HCT116 (cell line): ENCODE data around the gene GNGT1. TPM values are rescaled to one million over a fixed set of nuclear protein-coding genes. Genes with fewer than 3 reads are reported as not detected.

Experiments
- ATAC-seq: fragments of 200-7000 bp; cut with Tn5 transposase; 2 replicates; pipeline ENCODE4 v1.9.1; 2020; ENCODE audit warnings: mild to moderate bottlenecking, moderate library complexity
- BruUV-seq: library from RNA; stranded (reverse); fragments of 400-500 nt; replicated peaks from 2 replicates; lab custom pipeline; 2021; lab: Mats Ljungman, UMichigan
- CTCF ChIA-PET: fragments of 300-600 bp; sonication (Branson Sonifier 250); formaldehyde crosslinking; loops from one replicate; lab custom pipeline; 2021; ENCODE audit warnings: antibody characterized with exemption; lab: Charles Lee
- POLR2A ChIA-PET: fragments of 300-600, 350-600 bp; sonication (Branson Sonifier 250); formaldehyde crosslinking; loops from one replicate; lab custom pipeline; 2021; ENCODE audit warnings: antibody characterized with exemption; lab: Charles Lee
- RAD21 ChIA-PET, 2 experiments: fragments of 300-600 bp; sonication (Branson Sonifier 250); formaldehyde crosslinking; loops; one replicate each; lab custom pipeline; 2023; ENCODE audit warnings: low total read pairs in 2 of 2; ENCODE audit not compliant: uncharacterized antibody in 2 of 2, unreplicated experiment in 2 of 2, low non-redundant PET in 1 of 2; lab: Charles Lee
- DNase-seq: peaks from one replicate; pipeline ENCODE4 v3.0.0-alpha.2; 2010; ENCODE audit warnings: low read depth, low spot score
- H2AFZ ChIP-seq: fragments of 200-600 bp; shearing (Covaris generic), sonication (generic); 2 replicates; pipeline ENCODE4 v1.6.1; 2017; ENCODE audit warnings: low read depth, mixed run types, mixed read lengths, antibody characterized with exemption, low read length; ENCODE audit not compliant: poor library complexity, severe bottlenecking
- H3K27ac ChIP-seq: 2 replicates; pipeline ENCODE4 v1.5.1; 2012; ENCODE audit warnings: low read depth, low read length
- H3K27me3 ChIP-seq: fragments of 200-600 bp; sonication (generic); 2 replicates; pipeline ENCODE4 v1.6.1; 2016; ENCODE audit warnings: mixed run types, low read length, mixed read lengths; ENCODE audit not compliant: insufficient read depth
- H3K36me3 ChIP-seq, 2 experiments: fragments of 200-500 bp in 1 of 2; fragments of 200-600 bp in 1 of 2; sonication (Bioruptor generic) in 1 of 2; sonication (generic) in 1 of 2; 2 replicates each; pipeline versions ENCODE4 v1.5.1 to v1.6.1; 2014 to 2016; ENCODE audit warnings: low read length in 2 of 2, inconsistent platforms in 1 of 2, mixed read lengths in 1 of 2, mixed run types in 1 of 2; ENCODE audit not compliant: insufficient read depth in 2 of 2, control insufficient read depth in 1 of 2
- H3K4me1 ChIP-seq, 2 experiments: fragments of 200-600 bp in 1 of 2; sonication (generic) in 1 of 2; 2 replicates each; pipeline versions ENCODE4 v1.5.1 to v1.6.1; 2012 to 2017; ENCODE audit warnings: low read length in 2 of 2, inconsistent platforms in 1 of 2, mild to moderate bottlenecking in 1 of 2, mixed read lengths in 1 of 2, mixed run types in 1 of 2, moderate library complexity in 1 of 2; ENCODE audit not compliant: insufficient read depth in 2 of 2, control insufficient read depth in 1 of 2
- H3K4me2 ChIP-seq: fragments of 200-600 bp; sonication (generic); 2 replicates; pipeline ENCODE4 v1.6.1; 2017; ENCODE audit warnings: mixed run types, low read length, mixed read lengths
- H3K4me3 ChIP-seq, 2 experiments: fragments of 200-600 bp in 1 of 2; sonication (generic) in 1 of 2; replicated peaks in 1 of 2; 2 replicates each; pipeline ENCODE4 v1.5.1; 2011 to 2016; ENCODE audit warnings: low read length in 2 of 2, control low read depth in 1 of 2, low read depth in 1 of 2, mild to moderate bottlenecking in 1 of 2, mixed read lengths in 1 of 2, mixed run types in 1 of 2
- H3K79me2 ChIP-seq: fragments of 200-600 bp; sonication (generic); 2 replicates; pipeline ENCODE4 v1.6.1; 2017; ENCODE audit warnings: mild to moderate bottlenecking, mixed run types, low read length, moderate library complexity, mixed read lengths; ENCODE audit not compliant: insufficient read depth
- H3K9ac ChIP-seq: fragments of 200-600 bp; sonication (generic); 2 replicates; pipeline ENCODE4 v1.6.1; 2016; ENCODE audit warnings: low read length, mixed read lengths
- H3K9me2 ChIP-seq: fragments of 200-600 bp; sonication (generic), shearing (Covaris generic); 2 replicates; pipeline ENCODE4 v1.6.1; 2017; ENCODE audit warnings: mixed run types, mild to moderate bottlenecking, moderate library complexity; ENCODE audit not compliant: insufficient read depth
- H3K9me3 ChIP-seq, 2 experiments: fragments of 200-500 bp in 1 of 2; fragments of 200-600 bp in 1 of 2; sonication (Bioruptor generic) in 1 of 2; sonication (generic) in 1 of 2; 2 replicates each; pipeline ENCODE4 v1.6.1; 2014 to 2017; ENCODE audit warnings: low read length in 2 of 2, mixed read lengths in 2 of 2, inconsistent platforms in 1 of 2, low read depth in 1 of 2, mild to moderate bottlenecking in 1 of 2, mixed run types in 1 of 2, moderate library complexity in 1 of 2; ENCODE audit not compliant: control insufficient read depth in 1 of 2, insufficient read depth in 1 of 2
- H4K20me1 ChIP-seq: fragments of 200-600 bp; sonication (generic), shearing (Covaris generic); 2 replicates; pipeline ENCODE4 v1.6.1; 2017; ENCODE audit warnings: mixed run types, mild to moderate bottlenecking, moderate library complexity; ENCODE audit not compliant: insufficient read depth
- EZH2 ChIP-seq: fragments of 200-600 bp; sonication (generic); IDR thresholded peaks from 2 replicates; pipeline ENCODE4 v1.6.1; 2017; ENCODE audit warnings: antibody characterized with exemption, mixed run types
- FOSL1 ChIP-seq: IDR thresholded peaks from 2 replicates; pipeline ENCODE4 v1.6.1; 2012; ENCODE audit warnings: low read depth
- POLR2A ChIP-seq: IDR thresholded peaks from 2 replicates; pipeline ENCODE4 v1.7.0; 2011; ENCODE audit warnings: borderline replicate concordance; ENCODE audit not compliant: insufficient read depth, insufficient read length; ENCODE audit errors: extremely low read depth
- SIN3A ChIP-seq: IDR thresholded peaks from 2 replicates; pipeline ENCODE4 v1.6.1; 2012; ENCODE audit warnings: low read depth
- SP1 ChIP-seq: IDR thresholded peaks from 2 replicates; pipeline ENCODE4 v1.6.1; 2012; ENCODE audit warnings: low read depth
- SRF ChIP-seq: IDR thresholded peaks from 2 replicates; pipeline ENCODE4 v1.6.1; 2012; ENCODE audit warnings: low read depth
- YY1 ChIP-seq: IDR thresholded peaks from 2 replicates; pipeline ENCODE4 v1.6.1; 2011; ENCODE audit warnings: low read length, low read depth, moderate library complexity, mild to moderate bottlenecking; ENCODE audit not compliant: insufficient replicate concordance; ENCODE audit errors: extremely low read depth
- intact Hi-C: fragments of 100-400 bp; cut with micrococcal nuclease; formaldehyde crosslinking; loops from 2 replicates; pipeline ENCODE4 v1.10.0; 2022
- total RNA-seq: library from RNA; stranded (reverse); gene quantifications from one replicate; pipeline ENCODE4 v1.2.1, GENCODE V29; 2021; ENCODE audit not compliant: unreplicated experiment
- TF ChIP-seq, protein P1 (sequence below): IDR thresholded peaks from 2 replicates; pipeline ENCODE4 v1.6.1; 2012; ENCODE audit warnings: low read depth
- TF ChIP-seq, protein P2 (sequence below): IDR thresholded peaks from 2 replicates; pipeline ENCODE4 v1.6.1; 2012

The GNGT1 gene
- total RNA-seq, 1 experiment from 2014 or later, result 0.91 TPM

GRCh38 chr7:93894426-93894825, 11.9 kb upstream of the GNGT1 start:
- Histone ChIP-seq H3K4me2 (no peak overlapping the region), H3K4me3 (no peak overlapping the region), H3K9ac (no peak overlapping the region), H3K27me3 (no peaks in the 10 kb centered on the region; the same call in 1 of the 2 replicates), H3K9me2 (no peaks in the 10 kb centered on the region), H3K4me1 (no peaks in the 10 kb centered on the region), H3K36me3 (no peaks in the 10 kb centered on the region), H3K79me2 (no peaks in the 10 kb centered on the region), H3K27ac (no peak overlapping the region), H4K20me1 (no peaks in the 10 kb centered on the region), H2AFZ (no peak overlapping the region), H3K9me3 (no peaks in the 10 kb centered on the region)
- DNase-seq (no peak), ATAC-seq (no peak)
- ChIA-PET RAD21 (no interaction called here), POLR2A (no interaction called here), CTCF (no interaction called here)
- TF ChIP-seq SRF, result no peak
- TF ChIP-seq, protein P1, sequence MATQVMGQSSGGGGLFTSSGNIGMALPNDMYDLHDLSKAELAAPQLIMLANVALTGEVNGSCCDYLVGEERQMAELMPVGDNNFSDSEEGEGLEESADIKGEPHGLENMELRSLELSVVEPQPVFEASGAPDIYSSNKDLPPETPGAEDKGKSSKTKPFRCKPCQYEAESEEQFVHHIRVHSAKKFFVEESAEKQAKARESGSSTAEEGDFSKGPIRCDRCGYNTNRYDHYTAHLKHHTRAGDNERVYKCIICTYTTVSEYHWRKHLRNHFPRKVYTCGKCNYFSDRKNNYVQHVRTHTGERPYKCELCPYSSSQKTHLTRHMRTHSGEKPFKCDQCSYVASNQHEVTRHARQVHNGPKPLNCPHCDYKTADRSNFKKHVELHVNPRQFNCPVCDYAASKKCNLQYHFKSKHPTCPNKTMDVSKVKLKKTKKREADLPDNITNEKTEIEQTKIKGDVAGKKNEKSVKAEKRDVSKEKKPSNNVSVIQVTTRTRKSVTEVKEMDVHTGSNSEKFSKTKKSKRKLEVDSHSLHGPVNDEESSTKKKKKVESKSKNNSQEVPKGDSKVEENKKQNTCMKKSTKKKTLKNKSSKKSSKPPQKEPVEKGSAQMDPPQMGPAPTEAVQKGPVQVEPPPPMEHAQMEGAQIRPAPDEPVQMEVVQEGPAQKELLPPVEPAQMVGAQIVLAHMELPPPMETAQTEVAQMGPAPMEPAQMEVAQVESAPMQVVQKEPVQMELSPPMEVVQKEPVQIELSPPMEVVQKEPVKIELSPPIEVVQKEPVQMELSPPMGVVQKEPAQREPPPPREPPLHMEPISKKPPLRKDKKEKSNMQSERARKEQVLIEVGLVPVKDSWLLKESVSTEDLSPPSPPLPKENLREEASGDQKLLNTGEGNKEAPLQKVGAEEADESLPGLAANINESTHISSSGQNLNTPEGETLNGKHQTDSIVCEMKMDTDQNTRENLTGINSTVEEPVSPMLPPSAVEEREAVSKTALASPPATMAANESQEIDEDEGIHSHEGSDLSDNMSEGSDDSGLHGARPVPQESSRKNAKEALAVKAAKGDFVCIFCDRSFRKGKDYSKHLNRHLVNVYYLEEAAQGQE, result no peak
- TF ChIP-seq, protein P2, sequence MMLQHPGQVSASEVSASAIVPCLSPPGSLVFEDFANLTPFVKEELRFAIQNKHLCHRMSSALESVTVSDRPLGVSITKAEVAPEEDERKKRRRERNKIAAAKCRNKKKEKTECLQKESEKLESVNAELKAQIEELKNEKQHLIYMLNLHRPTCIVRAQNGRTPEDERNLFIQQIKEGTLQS, result no peak
- TF ChIP-seq SP1, result no peak
- TF ChIP-seq EZH2, result no peak
- TF ChIP-seq YY1, result no peak
- no peak for TF ChIP-seq SIN3A
- no peak for TF ChIP-seq POLR2A
- no peak for TF ChIP-seq FOSL1
- no TSS peak for BruUV-seq
- intact Hi-C loops, result no loop called here
